Left lung (tissue), 10 donors: ENCODE results near the gene BEST2. TPM values are rescaled to one million over a fixed set of nuclear protein-coding genes. Genes with fewer than 3 reads are reported as not detected.
"Not testable (repeated sequence)": the region's sequence is repeated elsewhere in the genome, so short reads cannot be mapped to it uniquely, and the experiment has no call there.

Source experiments
- ATAC-seq: fragments of 200-7000 bp; cut with Tn5 transposase; one replicate; pipeline ENCODE4 v1.9.1; 2020; ENCODE audit warnings: moderate library complexity
- DNase-seq, 4 donors: peaks; one replicate each; pipeline ENCODE4 v3.0.0-alpha.2; 2013 to 2020
- H3K27ac ChIP-seq, 2 donors: fragments of 200-600 bp; sonication (generic) in 1 of 2; one replicate each; pipeline versions ENCODE4 v1.5.0 to v1.8.0; 2020 to 2021
- H3K27me3 ChIP-seq, 2 donors: fragments of 200-600 bp; sonication (generic) in 1 of 2; one replicate each; pipeline versions ENCODE4 v1.5.0 to v1.8.0; 2020 to 2021
- H3K36me3 ChIP-seq, 2 donors: fragments of 200-600 bp; sonication (generic) in 1 of 2; one replicate each; pipeline versions ENCODE4 v1.5.0 to v1.8.0; 2020 to 2021
- H3K4me1 ChIP-seq, 2 donors: fragments of 200-600 bp; one replicate each; pipeline ENCODE4 v1.8.0; 2021
- H3K4me3 ChIP-seq, 2 donors: fragments of 200-600 bp; sonication (generic) in 1 of 2; one replicate each; pipeline versions ENCODE4 v1.5.0 to v1.8.0; 2020 to 2021; ENCODE audit warnings: mild to moderate bottlenecking in 1 of 2
- H3K9me3 ChIP-seq, 2 donors: fragments of 200-600 bp; sonication (generic) in 1 of 2; one replicate each; pipeline versions ENCODE4 v1.5.0 to v1.8.0; 2020 to 2021
- intact Hi-C, 2 donors: fragments of 100-400 bp; cut with DNase I; formaldehyde crosslinking; loops; one replicate each; pipeline versions ENCODE4 v1.11.2 to v1.14.2; 2022
- polyA plus RNA-seq, 6 donors: library from polyadenylated mRNA; unstranded; fragments of 120-200 nt; gene quantifications; one replicate each; pipeline ENCODE4 v1.2.1, GENCODE V29; 2013; ENCODE audit not compliant: insufficient read length in 6 of 6
- total RNA-seq, 2 donors: library from RNA; stranded (reverse); fragmentation: NEBNext Ultra II Directional; extraction: Animal tissue kit (Norgen Biotek cat#: 25700); gene quantifications; one replicate each; pipeline ENCODE4 v1.2.1, GENCODE V29; 2021
- TF ChIP-seq, protein P1 (sequence below), 2 donors: fragments of 200-600 bp; sonication (generic) in 1 of 2; IDR thresholded peaks; one replicate each; pipeline versions ENCODE4 v1.5.0 to v1.8.0; 2021; ENCODE audit warnings: antibody characterized with exemption in 2 of 2
- donor health status: DM: no; HTN: yes; CAD: no.
- donor health status: DM: no; HTN: no; CAD: no.

BEST2 gene
- total and polyA plus RNA-seq, 8 donors: 0.08 to 0.17 (median 0.12) TPM; not detected in 4

GRCh38 chr19:12794971-12795381, 43.4 kb downstream of the BEST2 start:
- intact Hi-C loops: loop anchor here in 1 of 2 donors (2.0 to 5.0 kb wide), 2 partner anchors 16 to 33 kb away; no protein-coding TSS in a partner anchor
- peak in 1 of 4 donors; percentile 22 for DNase-seq
- TF ChIP-seq, protein P1, sequence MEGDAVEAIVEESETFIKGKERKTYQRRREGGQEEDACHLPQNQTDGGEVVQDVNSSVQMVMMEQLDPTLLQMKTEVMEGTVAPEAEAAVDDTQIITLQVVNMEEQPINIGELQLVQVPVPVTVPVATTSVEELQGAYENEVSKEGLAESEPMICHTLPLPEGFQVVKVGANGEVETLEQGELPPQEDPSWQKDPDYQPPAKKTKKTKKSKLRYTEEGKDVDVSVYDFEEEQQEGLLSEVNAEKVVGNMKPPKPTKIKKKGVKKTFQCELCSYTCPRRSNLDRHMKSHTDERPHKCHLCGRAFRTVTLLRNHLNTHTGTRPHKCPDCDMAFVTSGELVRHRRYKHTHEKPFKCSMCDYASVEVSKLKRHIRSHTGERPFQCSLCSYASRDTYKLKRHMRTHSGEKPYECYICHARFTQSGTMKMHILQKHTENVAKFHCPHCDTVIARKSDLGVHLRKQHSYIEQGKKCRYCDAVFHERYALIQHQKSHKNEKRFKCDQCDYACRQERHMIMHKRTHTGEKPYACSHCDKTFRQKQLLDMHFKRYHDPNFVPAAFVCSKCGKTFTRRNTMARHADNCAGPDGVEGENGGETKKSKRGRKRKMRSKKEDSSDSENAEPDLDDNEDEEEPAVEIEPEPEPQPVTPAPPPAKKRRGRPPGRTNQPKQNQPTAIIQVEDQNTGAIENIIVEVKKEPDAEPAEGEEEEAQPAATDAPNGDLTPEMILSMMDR (IDR thresholded peaks at IDR 0.05): no peak
- no peak overlapping the region for H3K4me3 ChIP-seq
- no peak for ATAC-seq
- peaks cover 19 to 38% of the 10 kb centered on the region in 2 donors for H3K4me1 ChIP-seq
- no peaks in the 10 kb centered on the region for H3K27me3 ChIP-seq
- no peaks in the 10 kb centered on the region for H3K9me3 ChIP-seq
- peak overlapping the region; percentile 99 to 100 for H3K27ac ChIP-seq
- H3K36me3 ChIP-seq: peaks cover 0 to 27% of the 10 kb centered on the region in 2 donors

- intact Hi-C loops: loop anchor here in 1 of 2 donors (5.0 kb wide), 1 partner anchor 34 kb away; no protein-coding TSS in a partner anchor
- H3K9me3 ChIP-seq: no peaks in the 10 kb centered on the region
- peaks cover 0 to 7% of the 10 kb centered on the region in 2 donors for H3K27me3 ChIP-seq
- H3K4me3 ChIP-seq: no peak overlapping the region
- peaks cover 0 to 27% of the 10 kb centered on the region in 2 donors for H3K36me3 ChIP-seq
- H3K4me1 ChIP-seq: peaks cover 17 to 44% of the 10 kb centered on the region in 2 donors
- DNase-seq (peak; percentile 78 to 91 (median 84)), ATAC-seq (peak; percentile 37)
- peak overlapping the region; percentile 14 to 66 for H3K27ac ChIP-seq
- TF ChIP-seq, protein P1 (IDR thresholded peaks at IDR 0.05): peak; percentile 93 to 94
Observed at GRCh38 chr19:12796146-12797071, 44.8 kb downstream of the BEST2 start.

GRCh38 chr19:12797141-12797587, 45.6 kb downstream of the BEST2 start:
- Histone ChIP-seq H3K9me3 (no peaks in the 10 kb centered on the region), H3K27me3 (peaks cover 0 to 15% of the 10 kb centered on the region in 2 donors), H3K4me1 (peaks cover 22 to 52% of the 10 kb centered on the region in 2 donors), H3K4me3 (no peak overlapping the region), H3K27ac (no peak overlapping the region), H3K36me3 (peaks cover 0 to 27% of the 10 kb centered on the region in 2 donors)
- TF ChIP-seq, protein P1 (IDR thresholded peaks at IDR 0.05): no peak
- ATAC-seq (no peak), DNase-seq (no peak)
- intact Hi-C loops: loop anchor here in 1 of 2 donors (5.0 kb wide), 1 partner anchor 35 kb away; no protein-coding TSS in a partner anchor

- H3K4me3 ChIP-seq, H3K9me3 ChIP-seq, H3K27ac ChIP-seq, DNase-seq, ATAC-seq: not testable (repeated sequence)
- Histone ChIP-seq H3K36me3 (peaks cover 0 to 24% of the 10 kb centered on the region in 2 donors), H3K4me1 (peaks cover 26 to 55% of the 10 kb centered on the region in 2 donors), H3K27me3 (peaks cover 0 to 19% of the 10 kb centered on the region in 2 donors)
- intact Hi-C loops: loop anchor here in 1 of 2 donors (5.0 kb wide), 1 partner anchor 35 kb away; no protein-coding TSS in a partner anchor
Observed at GRCh38 chr19:12797607-12798006, 46.0 kb downstream of the BEST2 start.

GRCh38 chr19:12799742-12800465, 48.3 kb downstream of the BEST2 start:
- intact Hi-C loops: loop anchor here (5.0 kb wide), 2 partner anchors 33 to 38 kb away; no protein-coding TSS in a partner anchor

More at GRCh38 chr19:12799742-12800465, 48.3 kb downstream of the BEST2 start:
- Histone ChIP-seq H3K27ac (no peak overlapping the region), H3K9me3 (no peaks in the 10 kb centered on the region), H3K4me3 (peak overlapping the region in 1 of 2 donors; percentile 76), H3K27me3 (peaks cover 0 to 25% of the 10 kb centered on the region in 2 donors), H3K4me1 (peaks cover 23 to 44% of the 10 kb centered on the region in 2 donors), H3K36me3 (peaks cover 0 to 17% of the 10 kb centered on the region in 2 donors)
- ATAC-seq (no peak), DNase-seq (peak in 1 of 4 donors; percentile 53)
- TF ChIP-seq, protein P1 (IDR thresholded peaks at IDR 0.05): no peak
